HUDEP-2 (cell line): ENCODE measurements around the gene CSNK2A2.

Source experiments
- DNase-seq, 76 experiments: peaks; one replicate each; lab custom pipeline; 2025; ENCODE audit not compliant: unreplicated experiment in 76 of 76; lab: John Stamatoyannopoulos, UW

The CSNK2A2 gene

DNA sequence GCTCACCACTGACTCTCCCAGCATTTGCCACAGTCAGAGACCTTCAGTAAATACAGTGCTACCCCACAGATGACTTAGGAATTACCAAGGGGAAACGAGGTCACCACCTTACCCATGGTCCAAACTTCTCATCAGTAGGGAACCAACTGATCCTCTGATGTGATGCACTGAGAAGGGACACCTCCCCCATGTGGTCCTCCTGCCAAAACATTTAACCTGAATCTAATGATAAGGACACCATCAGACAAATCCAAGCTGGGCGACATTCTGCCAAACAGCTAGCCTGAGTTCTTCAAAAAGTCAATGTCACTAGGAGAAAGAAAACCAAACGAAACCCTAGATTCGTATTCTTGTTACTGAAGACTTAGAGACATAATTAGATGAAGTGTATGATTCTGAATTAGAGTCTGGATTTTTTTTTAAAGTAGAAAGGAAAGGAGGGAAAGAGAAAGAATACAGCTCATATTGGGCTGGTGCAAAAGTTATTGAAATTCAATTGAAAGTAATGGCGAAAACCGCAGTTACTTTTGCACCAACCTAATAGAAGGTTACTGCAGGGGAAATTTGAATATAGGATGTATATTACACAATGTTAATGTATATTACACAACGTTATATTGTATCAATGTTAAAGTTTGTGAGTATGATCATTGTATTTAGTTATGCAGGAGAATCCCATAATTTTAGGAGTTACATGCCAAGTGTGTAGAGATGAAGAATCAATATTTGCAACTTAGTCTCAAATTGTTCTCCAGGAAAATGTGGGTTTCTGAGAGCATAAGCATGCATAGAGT is 2.3 kb upstream of the CSNK2A2 start:
- peak in 23 of 76 experiments; percentile 2 to 47 (median 16) for DNase-seq

DNA sequence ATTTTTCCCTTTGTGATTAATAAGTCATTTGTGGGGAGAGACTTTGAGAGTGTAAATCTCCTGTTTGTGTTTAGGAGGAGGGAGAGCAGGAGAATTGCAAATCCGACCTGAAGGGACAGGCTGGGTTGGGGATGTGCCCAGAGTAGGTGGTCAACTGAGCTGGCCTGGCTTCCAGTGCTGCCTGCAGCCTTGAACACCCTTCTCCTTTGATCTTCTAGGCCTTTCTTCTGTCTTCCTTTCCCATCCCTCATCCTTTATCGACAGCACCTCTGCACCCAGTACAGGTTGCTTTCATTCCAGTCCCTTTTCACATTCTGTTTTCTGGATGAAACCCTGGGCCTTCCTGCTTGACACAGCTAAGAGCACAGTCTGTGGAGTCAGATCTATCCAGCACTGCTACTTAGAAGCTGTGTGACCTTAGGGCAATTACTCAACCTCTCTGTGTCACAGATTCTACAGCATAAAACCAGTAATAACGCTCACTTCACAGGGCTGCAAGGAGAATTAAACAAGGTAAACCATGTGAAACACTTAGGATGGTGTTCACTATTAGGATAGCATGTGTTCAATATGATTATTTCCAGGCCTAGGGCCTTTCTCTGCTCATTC is 1.0 kb upstream of the CSNK2A2 start:
- DNase-seq, result no peak

DNA sequence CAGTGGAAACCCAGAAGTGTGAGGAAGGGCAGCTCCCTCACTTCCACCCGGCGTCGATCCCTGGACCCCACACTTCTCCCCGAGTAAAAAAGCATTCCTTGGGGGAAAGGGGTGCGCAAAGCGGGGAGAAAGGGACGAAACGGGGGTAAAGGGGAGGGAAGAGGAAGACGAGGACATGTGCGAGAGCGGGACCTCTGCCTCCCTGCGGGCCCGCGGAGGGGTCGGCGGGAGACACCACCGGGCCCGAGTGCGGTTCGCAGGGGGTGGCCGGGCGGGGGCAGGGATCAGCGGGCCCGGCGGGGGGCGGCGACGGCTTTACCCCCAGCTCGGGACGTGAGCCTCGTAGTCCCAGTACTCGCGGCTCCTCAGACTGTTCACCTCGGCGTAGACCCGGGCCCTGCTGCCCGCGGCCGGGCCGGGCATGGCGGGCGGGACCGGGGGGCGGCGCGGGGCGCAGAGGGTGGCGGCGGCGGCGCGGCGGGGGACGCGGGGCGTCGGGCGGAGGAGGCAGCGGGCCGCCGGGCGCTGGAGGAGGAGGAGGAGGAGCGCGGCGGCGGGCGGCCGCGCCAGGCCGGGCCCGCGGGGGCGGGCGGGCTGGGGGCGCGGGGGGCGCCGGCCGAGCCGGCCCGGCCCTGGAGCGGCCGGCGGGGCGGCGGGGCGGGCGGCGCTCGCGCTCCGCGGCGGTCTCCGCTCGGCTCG is 443 bp downstream of the CSNK2A2 start:
- DNase-seq, result no peak

DNA sequence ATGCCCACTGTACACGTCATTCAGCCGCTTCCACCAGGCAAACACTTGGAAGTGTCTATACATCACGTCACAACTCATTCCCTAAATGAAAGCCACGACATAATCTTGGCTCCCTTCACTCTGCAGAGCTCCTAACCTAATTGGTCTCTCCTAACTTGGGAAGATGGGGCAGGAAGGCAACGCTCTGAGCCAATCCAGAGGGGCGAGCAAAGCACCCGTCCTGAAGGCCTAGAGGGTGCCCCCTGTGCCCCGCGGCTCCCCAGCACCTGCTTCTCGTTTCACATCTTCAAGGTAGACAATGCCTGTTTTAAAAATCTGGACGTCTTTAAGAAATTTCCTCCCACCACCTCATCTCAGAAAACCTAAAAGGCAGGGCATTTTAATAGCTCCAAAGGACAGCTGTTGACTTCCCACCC is 1.0 kb downstream of the CSNK2A2 start:
- no peak for DNase-seq

DNA sequence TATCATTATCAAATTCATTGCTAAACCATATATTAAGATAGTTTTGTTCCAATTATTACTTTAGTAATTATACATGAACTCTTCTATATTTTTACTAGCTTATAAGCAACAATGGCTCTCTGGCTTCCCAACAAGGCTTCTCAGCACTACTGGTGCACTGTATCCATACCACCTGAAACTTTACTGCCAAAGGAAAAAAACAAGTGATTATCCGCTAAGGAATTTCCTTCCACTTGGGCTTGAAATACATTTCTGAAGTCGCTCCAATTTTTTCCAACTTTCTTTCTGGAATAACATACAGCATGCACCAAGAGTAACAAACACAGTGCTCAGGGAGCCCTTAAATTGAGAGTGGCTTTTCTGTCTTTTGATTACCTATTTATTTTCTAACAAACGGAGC is 2.1 kb downstream of the CSNK2A2 start:
- no peak for DNase-seq

DNA sequence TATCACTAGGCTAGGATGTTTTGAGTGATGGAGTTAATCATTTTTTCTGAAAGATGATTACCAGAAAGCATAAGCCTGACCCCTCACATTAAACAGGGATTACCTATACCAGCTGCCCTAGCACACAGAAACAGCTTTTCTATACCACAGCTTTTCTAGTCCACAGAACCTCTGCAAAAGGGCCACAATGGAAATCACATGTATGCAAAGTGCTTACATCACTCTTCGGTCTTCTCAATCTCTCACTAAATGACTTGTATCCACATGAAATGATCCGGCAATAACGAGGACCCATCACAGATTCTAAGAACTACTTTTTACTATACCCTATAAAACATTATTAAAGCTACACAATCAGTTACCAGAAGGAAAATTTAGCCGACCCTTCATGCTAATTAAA is 2.6 kb downstream of the CSNK2A2 start:
- no peak for DNase-seq

DNA sequence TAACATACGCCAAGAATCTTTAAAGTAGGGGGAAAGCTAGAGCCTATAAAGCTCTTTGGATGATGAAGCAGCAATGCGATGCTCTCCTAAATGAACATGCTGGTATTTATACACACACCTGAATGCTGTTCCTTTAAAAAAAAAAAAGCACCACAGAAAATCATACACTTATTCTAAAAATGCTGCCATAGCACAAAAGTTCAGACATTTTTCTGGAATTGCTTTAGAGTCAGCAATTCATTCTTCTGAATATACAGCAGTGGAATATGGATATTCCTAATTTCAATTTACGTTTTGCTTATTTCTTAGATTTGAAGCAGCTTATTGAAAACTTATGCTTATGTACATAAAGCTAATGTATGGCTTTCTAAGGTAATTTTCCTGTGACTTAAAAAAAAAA is 3.1 kb downstream of the CSNK2A2 start:
- DNase-seq, result no peak

DNA sequence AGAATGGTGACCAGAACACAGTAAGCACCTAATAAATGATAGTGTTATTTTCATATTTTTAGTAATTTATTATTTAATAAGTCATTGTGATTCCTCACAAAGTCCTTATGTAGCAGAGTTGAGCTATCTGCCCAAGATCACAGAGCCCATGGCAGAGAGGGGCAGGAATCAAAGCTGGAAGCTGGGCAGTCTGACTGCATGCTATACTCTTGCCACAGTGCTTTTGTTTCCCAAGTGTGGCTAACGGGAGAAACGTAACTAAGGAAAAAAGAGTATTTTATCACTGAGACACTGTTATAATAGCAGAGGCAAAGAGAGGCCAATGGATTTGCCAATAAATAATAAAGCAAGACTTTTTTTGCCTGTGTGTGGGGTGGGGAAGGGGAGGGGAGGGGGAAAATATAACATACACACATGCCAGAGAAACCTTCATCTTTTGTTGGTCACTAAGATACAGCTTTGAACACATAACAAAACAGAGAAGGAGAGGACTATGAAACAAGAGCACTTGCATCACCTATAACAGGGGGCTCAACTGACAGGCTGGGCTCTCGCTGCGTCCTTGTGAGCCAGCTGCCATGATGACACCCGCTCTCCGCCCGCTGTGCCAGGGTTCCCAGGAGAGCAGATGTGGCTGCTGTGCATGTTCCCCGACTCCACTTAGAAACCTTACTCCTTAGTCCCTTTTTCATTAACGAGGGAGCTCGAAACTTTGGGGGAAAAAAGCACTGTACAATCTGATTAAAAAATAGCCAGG is 10.1 kb downstream of the CSNK2A2 start:
- DNase-seq, result no peak

DNA sequence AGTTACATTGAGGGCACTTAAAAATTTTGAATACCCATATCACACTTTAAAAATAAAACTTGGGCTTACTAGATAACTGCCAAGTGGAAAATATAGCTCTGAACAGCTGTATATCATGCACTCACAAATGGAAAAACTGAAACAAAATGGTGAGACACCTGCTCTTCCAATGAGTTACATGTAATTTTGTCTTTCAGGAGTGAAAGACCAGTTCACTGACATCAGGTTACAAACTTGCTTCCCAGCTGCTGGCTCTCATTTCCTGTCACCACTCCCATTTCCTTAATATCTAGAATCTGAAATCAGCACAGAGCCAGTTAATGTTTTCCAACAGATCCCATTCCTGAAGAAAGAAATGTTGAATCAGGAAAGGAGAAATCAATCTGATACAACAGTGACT is 10.8 kb downstream of the CSNK2A2 start:
- no peak for DNase-seq

DNA sequence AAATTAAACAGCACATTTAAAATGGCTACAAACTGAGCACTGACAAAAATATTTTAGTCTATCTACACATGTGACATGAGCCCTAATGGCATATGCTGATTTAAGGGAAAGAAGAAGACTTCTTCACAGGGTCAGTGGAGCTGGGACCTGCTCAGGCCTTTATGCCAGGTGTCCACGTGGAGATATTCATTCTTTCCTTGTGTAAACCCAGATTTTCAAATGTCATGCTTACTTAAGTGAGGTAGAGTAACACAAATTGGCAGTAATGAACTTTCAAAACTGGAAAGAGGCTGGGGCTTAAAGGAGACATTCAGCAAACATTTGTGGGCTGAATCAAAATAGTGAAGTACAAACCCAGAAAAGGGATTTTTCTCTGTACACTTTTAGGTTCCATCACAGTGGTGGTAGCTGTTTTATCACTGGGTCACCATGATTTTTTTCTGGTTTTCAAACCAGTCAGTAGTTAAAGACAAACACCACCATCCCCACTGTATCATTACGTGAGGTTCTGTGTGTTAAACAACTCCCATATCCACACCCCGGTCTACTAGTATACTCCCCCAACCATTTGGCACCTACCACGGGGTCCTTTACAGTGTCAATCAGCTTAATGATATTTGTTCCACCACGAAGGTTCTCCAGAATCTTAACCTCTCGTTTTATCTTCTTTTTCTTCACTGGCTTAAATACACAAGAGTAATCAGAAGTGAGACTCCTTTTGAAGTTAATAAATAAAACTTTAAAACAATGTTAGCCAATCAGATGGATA is 11.5 kb downstream of the CSNK2A2 start:
- no peak for DNase-seq

DNA sequence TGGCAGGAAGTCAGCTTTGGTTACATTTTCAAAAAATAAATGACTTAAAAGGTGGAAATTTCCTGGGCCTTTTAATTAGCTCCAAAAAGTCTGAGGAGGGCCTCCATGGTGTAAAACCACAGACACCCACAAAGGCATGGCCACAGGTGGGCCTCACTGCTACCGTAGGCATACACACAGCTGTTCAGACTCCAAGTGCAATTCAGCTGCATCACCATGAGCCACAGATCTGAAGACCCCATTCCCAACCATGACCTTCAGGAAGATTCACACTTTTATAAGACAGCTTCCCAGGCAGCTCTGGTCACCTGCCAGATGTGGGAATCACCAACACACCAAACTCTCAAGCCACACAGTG is 20.6 kb downstream of the CSNK2A2 start:
- no peak for DNase-seq

DNA sequence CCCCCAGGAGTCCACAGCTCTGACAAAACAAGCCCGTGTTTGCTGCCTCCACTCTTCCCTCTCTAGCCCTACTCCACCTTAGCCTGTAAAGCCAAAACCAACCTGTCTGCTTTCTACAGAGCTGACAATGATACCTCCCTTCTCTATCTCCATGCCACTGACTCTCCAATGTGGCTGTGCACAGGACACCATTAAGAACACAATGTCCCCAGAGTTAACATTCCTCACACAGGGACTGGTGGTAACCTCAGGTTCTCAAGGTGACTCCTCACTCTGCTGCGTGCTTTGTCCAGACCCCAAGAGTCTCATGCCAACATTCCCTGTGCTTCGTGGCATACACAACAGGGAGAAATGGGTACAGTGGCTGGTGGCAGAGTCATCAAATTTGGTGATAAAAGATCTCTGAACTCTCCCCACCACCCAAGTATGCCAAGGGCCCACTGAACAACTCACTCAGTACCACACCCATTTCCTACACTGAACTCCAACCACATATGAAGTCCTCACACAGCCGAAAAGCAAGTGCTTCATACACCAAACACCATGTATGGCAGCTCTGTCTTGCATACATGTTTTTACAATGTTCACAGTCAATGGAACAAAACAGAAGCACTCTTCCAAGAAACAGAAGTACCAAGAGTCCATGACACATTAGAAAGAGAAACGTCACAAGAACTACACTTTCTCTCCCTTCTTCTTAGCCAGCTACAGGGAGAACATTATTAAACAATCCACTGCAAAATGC is 21.1 kb downstream of the CSNK2A2 start:
- DNase-seq, result peak in 2 of 76 experiments; percentile 11 to 32

DNA sequence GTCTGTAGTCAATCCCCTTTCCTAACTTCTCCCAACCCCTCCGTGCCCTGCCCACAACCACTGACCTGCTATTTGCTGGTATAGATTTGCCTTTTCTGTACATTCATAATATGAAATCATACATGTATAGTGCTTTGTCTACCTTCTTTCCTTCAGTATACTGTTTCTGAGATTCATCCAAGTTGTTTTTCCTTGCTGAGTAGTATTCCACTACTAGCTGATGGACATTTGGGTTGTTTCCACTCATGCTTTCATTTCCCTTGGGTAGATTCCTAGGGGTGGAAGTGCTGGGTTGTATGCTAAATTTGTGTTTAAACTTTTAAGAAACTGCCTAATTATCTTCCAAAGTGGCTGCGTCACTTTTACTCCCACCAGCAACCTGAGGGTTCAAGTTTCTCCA is 27.7 kb downstream of the CSNK2A2 start:
- DNase-seq, result no peak

DNA sequence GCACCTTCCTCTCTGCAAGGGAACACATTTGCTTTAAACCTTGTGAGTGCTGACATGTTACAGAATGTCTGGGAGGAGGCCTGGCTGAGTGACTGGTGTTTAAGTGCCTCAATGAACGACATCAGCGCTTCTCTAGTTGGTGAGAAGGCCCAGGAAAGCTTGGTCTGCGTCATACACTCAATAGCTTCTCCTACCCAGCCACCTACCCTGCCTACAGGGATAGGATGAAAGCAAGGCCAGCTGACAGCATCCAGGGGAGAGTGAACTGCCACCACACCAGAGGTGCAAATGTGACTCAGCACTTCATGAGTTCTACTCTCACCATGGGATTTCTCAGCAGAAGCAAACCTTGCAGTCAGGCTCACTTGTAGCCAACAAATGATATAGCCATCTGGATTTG is 37.1 kb downstream of the CSNK2A2 start:
- DNase-seq, result no peak

DNA sequence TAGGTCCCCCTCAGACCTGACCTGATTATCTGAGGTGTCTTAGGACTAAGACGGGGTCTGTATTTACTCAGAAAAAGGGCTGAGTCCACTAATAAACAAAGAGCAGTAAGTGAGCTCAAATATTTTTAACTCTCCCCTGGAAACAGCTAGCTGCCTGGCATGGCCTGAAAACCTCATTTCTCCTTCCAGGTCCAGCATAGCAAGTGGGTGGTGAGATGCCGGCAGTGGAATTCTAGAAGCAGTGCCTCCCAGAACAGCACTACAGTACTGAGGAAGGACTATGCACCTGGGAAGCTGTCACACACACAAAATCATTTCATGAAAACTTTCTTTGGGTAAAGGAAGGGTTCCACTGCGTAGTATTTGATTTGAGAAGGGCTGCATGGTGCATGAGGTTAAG is 39.2 kb downstream of the CSNK2A2 start:
- DNase-seq, result no peak

DNA sequence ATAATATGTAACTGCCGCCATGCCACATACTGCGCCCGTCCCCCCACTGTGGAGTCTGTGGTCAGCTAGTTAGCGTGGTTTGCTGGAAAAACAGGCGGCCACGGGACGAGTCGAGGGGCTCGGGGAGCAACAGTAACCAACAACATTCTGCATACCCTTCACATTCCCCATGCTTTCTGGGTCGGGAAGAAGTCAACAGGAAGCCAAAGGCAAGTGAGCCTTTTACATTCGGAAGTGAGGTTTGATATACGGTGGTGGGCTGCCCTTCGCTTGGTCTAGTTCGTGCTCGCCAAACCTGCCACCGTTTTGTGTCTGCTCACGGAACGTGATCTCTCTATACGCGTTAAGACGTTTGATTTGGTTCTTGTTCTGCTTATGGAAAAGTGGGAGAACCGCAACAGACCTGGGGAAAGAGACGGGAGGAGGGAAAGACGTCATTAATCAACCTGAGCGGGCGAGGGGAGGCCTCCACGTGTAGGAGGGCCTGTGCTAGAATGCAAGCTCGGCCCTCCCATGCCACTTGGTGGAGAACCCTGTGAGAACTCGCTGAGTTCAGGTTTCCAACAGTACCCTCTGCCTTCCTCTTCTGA is 39.9 kb downstream of the CSNK2A2 start:
- no peak for DNase-seq

DNA sequence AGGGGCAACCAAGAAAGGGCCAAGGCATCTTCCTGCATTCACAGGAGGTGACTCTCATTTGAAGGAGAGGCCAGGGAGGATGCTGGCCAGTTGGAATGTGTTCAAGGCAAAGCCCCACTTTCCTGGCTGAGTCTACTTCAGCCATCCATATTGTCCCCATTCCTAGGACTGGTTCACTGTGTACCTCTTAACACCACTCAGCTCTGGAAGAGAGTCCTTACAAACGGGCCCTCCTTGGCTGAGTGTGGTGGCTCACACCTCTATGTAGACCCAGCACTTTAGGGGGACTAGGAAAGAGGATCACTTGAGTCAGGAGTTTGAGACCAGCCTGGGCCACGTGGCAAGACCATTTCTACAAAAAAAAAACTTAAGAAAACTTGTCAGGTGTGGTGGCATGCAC is 40.7 kb downstream of the CSNK2A2 start:
- no peak for DNase-seq

DNA sequence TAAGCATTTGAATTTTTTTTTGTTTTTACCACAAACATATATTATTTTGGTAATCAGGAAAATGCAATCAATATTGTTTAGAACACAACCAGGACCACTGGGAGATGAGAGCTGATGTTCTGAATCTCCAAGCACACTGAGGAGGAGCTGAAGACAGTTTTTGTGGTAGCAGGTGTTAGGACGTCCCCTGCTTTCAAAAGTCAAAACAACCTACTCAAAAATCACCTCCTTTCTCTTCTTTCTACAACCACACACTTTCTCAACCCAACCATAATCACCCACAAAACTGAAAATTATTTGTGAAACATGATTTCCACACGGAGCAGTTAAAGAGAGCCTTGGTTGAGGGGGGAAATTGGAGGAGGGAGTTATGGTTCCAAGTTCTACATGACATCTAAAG is 42.1 kb downstream of the CSNK2A2 start:
- DNase-seq, result no peak

DNA sequence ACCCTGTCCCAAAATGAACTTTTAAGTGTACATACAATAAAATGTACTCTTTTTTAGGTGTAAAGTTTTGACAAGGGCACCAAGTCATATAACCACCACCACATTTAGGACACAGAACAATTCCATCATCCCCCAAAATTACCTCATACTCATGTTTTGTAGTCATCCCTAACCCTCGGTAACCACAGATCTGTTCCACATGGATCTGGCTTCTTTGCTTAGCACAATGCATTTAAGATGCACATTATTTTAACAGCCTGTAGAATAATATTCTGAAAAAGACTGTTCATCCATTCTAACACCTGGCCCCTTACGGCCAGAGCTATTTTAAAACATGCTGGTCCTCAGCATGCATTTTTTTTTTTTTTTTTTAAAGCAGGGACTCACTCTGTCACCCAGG is 43.6 kb downstream of the CSNK2A2 start:
- DNase-seq, result no peak
